Vagina (tissue), 2 donors: ENCODE measurements around the gene TMBIM4.

Experiments
- POLR2A ChIP-seq, 2 donors: fragments of 450-650 bp; IDR thresholded peaks; one replicate each; pipeline ENCODE4 v1.6.1; 2017; ENCODE audit warnings: antibody characterized with exemption in 2 of 2, mild to moderate bottlenecking in 2 of 2, moderate library complexity in 2 of 2
- POLR2AphosphoS5 ChIP-seq, 2 donors: sonication (generic); formaldehyde crosslinking; IDR thresholded peaks; one replicate each; pipeline ENCODE4 v1.9.0; 2017; ENCODE audit warnings: antibody characterized with exemption in 2 of 2, mild to moderate bottlenecking in 2 of 2, low read depth in 1 of 2; ENCODE audit not compliant: insufficient read depth in 1 of 2
- TF ChIP-seq, protein P1 (sequence below), 3 experiments: fragments of 450-650 bp in 2 of 3; fragments of 200-600 bp in 1 of 3; sonication (generic) in 1 of 3; IDR thresholded peaks; one replicate each; pipeline ENCODE4 v1.5.1; 2017 to 2019; ENCODE audit warnings: antibody characterized with exemption in 3 of 3, mild to moderate bottlenecking in 2 of 3, moderate library complexity in 2 of 3

DNA sequence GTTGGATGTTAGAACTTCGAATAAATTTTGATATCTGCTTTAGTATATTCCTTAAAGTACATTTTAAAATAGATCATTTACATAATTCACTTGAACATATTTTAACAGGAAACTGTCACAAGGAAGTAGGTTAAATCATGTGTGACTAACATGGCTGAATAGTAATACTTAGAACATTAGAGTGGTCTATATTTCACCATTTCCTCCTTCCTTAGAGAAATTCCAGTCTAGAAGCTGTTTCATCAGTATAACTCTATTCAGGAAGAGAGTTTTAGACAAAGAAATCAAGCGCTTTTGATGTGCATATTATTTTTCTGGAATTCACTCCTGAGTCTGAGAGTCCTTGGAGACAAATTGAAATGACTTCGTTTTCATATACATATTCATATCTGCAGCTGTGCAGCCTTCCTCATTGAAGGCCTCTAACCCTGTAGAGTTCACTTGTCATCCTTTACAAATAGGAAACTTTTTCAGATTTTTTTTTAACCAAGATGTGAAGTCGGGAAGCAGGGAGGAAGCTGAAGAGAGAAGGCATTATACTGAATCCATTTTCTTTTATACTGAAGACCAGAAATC lies 47.6 kb upstream of the TMBIM4 start:
- TF ChIP-seq, protein P1, sequence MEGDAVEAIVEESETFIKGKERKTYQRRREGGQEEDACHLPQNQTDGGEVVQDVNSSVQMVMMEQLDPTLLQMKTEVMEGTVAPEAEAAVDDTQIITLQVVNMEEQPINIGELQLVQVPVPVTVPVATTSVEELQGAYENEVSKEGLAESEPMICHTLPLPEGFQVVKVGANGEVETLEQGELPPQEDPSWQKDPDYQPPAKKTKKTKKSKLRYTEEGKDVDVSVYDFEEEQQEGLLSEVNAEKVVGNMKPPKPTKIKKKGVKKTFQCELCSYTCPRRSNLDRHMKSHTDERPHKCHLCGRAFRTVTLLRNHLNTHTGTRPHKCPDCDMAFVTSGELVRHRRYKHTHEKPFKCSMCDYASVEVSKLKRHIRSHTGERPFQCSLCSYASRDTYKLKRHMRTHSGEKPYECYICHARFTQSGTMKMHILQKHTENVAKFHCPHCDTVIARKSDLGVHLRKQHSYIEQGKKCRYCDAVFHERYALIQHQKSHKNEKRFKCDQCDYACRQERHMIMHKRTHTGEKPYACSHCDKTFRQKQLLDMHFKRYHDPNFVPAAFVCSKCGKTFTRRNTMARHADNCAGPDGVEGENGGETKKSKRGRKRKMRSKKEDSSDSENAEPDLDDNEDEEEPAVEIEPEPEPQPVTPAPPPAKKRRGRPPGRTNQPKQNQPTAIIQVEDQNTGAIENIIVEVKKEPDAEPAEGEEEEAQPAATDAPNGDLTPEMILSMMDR (IDR thresholded peaks at IDR 0.05) = no peak
- TF ChIP-seq POLR2AphosphoS5 (IDR thresholded peaks at IDR 0.05; ENCODE audit: insufficient read depth in 1 of 2, low read depth in 1 of 2) = no peak
- TF ChIP-seq POLR2A (IDR thresholded peaks at IDR 0.05) = no peak
